OCI-LY7 (cell line): ENCODE results near the gene ZC3H12A. TPM values are rescaled to one million over a fixed set of nuclear protein-coding genes. Genes with fewer than 3 reads are reported as not detected.

Experiments used
- BruUV-seq: library from RNA; stranded (reverse); fragments of 400-500 nt; replicated peaks from 2 replicates; lab custom pipeline; 2021; lab: Mats Ljungman, UMichigan
- CTCF ChIA-PET: fragments of 300-600 bp; sonication (Branson Sonifier 250); formaldehyde crosslinking; loops from one replicate; lab custom pipeline; 2022; ENCODE audit warnings: antibody characterized with exemption; ENCODE audit not compliant: unreplicated experiment; lab: Charles Lee
- POLR2A ChIA-PET: fragments of 300-600 bp; sonication (Branson Sonifier 250); formaldehyde crosslinking; loops from one replicate; lab custom pipeline; 2022; ENCODE audit warnings: antibody characterized with exemption; lab: Charles Lee
- DNase-seq: peaks from one replicate; pipeline ENCODE4 v3.0.0-alpha.2; 2015; ENCODE audit warnings: low spot score
- H2AFZ ChIP-seq: fragments of 200-600 bp; sonication (generic), shearing (Covaris generic); 2 replicates; pipeline ENCODE4 v1.6.1; 2014; ENCODE audit warnings: mild to moderate bottlenecking, antibody characterized with exemption, low read length, moderate library complexity
- H3K27ac ChIP-seq: fragments of 200-600 bp; sonication (generic); 2 replicates; pipeline ENCODE4 v1.5.1; 2014; ENCODE audit warnings: mixed run types, low read depth, mild to moderate bottlenecking, moderate library complexity, low read length, inconsistent platforms; ENCODE audit not compliant: poor library complexity, severe bottlenecking
- H3K36me3 ChIP-seq: fragments of 200-600 bp; sonication (generic); 2 replicates; pipeline ENCODE4 v1.6.1; 2014; ENCODE audit warnings: mild to moderate bottlenecking, antibody characterized with exemption, low read length, moderate library complexity, mixed read lengths; ENCODE audit not compliant: insufficient read depth
- H3K4me1 ChIP-seq: fragments of 200-600 bp; sonication (generic); 2 replicates; pipeline ENCODE4 v1.5.1; 2014; ENCODE audit warnings: mild to moderate bottlenecking, low read length; ENCODE audit not compliant: insufficient read depth, poor library complexity, severe bottlenecking
- H3K4me2 ChIP-seq: fragments of 200-600 bp; sonication (generic); 2 replicates; pipeline ENCODE4 v1.6.1; 2014; ENCODE audit warnings: mild to moderate bottlenecking, low read length
- H3K4me3 ChIP-seq: fragments of 200-600 bp; sonication (generic); 2 replicates; pipeline ENCODE4 v1.5.1; 2014; ENCODE audit warnings: mild to moderate bottlenecking, low read depth, low read length; ENCODE audit not compliant: poor library complexity, severe bottlenecking
- H3K79me2 ChIP-seq: fragments of 200-600 bp; sonication (generic); 2 replicates; pipeline ENCODE4 v1.6.1; 2016; ENCODE audit warnings: low read depth, mild to moderate bottlenecking, low read length, moderate library complexity, mixed read lengths; ENCODE audit not compliant: insufficient read depth
- H3K9me2 ChIP-seq: fragments of 200-600 bp; sonication (generic); 2 replicates; pipeline ENCODE4 v1.6.1; 2016; ENCODE audit warnings: mild to moderate bottlenecking, low read length, mixed read lengths; ENCODE audit not compliant: insufficient read depth
- H3K9me3 ChIP-seq: fragments of 200-600 bp; sonication (generic); 2 replicates; pipeline ENCODE4 v1.6.1; 2014; ENCODE audit warnings: mild to moderate bottlenecking, mixed run types, low read length, mixed read lengths
- H4K20me1 ChIP-seq: fragments of 200-600 bp; sonication (generic); 2 replicates; pipeline ENCODE4 v1.6.1; 2014; ENCODE audit warnings: mild to moderate bottlenecking, antibody characterized with exemption, low read length, moderate library complexity, mixed read lengths; ENCODE audit not compliant: insufficient read depth
- CTCF ChIP-seq: fragments of 200-600 bp; sonication (generic); conservative IDR thresholded peaks from 2 replicates; pipeline ENCODE4 v1.5.1; 2014; ENCODE audit warnings: mild to moderate bottlenecking, antibody characterized with exemption, low read length, moderate library complexity, mixed read lengths
- EZH2phosphoT487 ChIP-seq: fragments of 200-600 bp; sonication (generic); IDR thresholded peaks from 2 replicates; pipeline ENCODE4 v1.6.1; 2018; ENCODE audit warnings: low read depth, borderline replicate concordance, mild to moderate bottlenecking, mixed run types, antibody characterized with exemption, low read length, moderate library complexity, mixed read lengths
- intact Hi-C: fragments of 100-400 bp; cut with micrococcal nuclease; formaldehyde crosslinking; loops from one replicate; pipeline ENCODE4 v1.10.0; 2022; ENCODE audit not compliant: unreplicated experiment
- total RNA-seq, 2 experiments: library from RNA; depleted of rRNA in 1 of 2; stranded (reverse); fragments of >200 nt in 1 of 2; shearing (Covaris generic) in 1 of 2; gene quantifications; 2 replicates each; pipeline ENCODE4 v1.2.3, GENCODE V29; 2014 to 2022

Gene ZC3H12A
- total RNA-seq, 2 experiments from 2014 or later = 11.5 to 20.7 TPM

GRCh38 chr1:37483785-37484184, 9.4 kb downstream of the ZC3H12A start:
- Histone ChIP-seq H3K36me3 (peaks cover 67% of the 10 kb centered on the region), H3K4me2 (no peak overlapping the region), H2AFZ (no peak overlapping the region), H3K9me2 (no peaks in the 10 kb centered on the region), H3K79me2 (peaks cover 12% of the 10 kb centered on the region; the same call in 1 of the 2 replicates), H3K9me3 (no peaks in the 10 kb centered on the region), H3K4me3 (no peak overlapping the region), H3K4me1 (peaks cover 28% of the 10 kb centered on the region), H4K20me1 (no peaks in the 10 kb centered on the region), H3K27ac (no peak overlapping the region)
- DNase-seq = no peak
- intact Hi-C loops = no loop called here
- no peak for TF ChIP-seq EZH2phosphoT487
- ChIA-PET CTCF (no interaction called here), POLR2A (interaction anchor here (0.5 kb wide), 1 partner anchor 205 kb away, joined by 4 read pairs; no protein-coding TSS in a partner anchor)
- BruUV-seq = no TSS peak

GRCh38 chr1:37484325-37485051, 10.1 kb downstream of the ZC3H12A start:
- H3K79me2 ChIP-seq = peaks cover 5% of the 10 kb centered on the region; the same call in 1 of the 2 replicates
- DNase-seq = no peak
- H2AFZ ChIP-seq = no peak overlapping the region
- CTCF ChIA-PET = interaction anchor here (0.6 kb wide), 1 partner anchor 112 kb away, joined by 4 read pairs; the partner anchor contains the start of gene GNL2
- H3K4me3 ChIP-seq = no peak overlapping the region
- H3K9me2 ChIP-seq = no peaks in the 10 kb centered on the region
- intact Hi-C loops = no loop called here
- peaks cover 64% of the 10 kb centered on the region for H3K36me3 ChIP-seq
- no peak overlapping the region for H3K27ac ChIP-seq
- POLR2A ChIA-PET = interaction anchor here (0.5 to 1.8 kb wide), 3 partner anchors 10 to 205 kb away, joined by 3 to 4 read pairs (median 4); partner anchors contain the start of gene ZC3H12A
- no TSS peak for BruUV-seq
- H4K20me1 ChIP-seq = no peaks in the 10 kb centered on the region
- no peak overlapping the region for H3K4me2 ChIP-seq
- H3K4me1 ChIP-seq = peaks cover 21% of the 10 kb centered on the region
- no peaks in the 10 kb centered on the region for H3K9me3 ChIP-seq
- TF ChIP-seq CTCF = no peak
- TF ChIP-seq EZH2phosphoT487 = no peak

GRCh38 chr1:37485902-37486679, 11.7 kb downstream of the ZC3H12A start:
- no peaks in the 10 kb centered on the region for H3K9me2 ChIP-seq
- H2AFZ ChIP-seq = no peak overlapping the region
- H3K9me3 ChIP-seq = no peaks in the 10 kb centered on the region
- DNase-seq = no peak
- peak overlapping the region; percentile 29 for H3K27ac ChIP-seq
- POLR2A ChIA-PET = interaction anchor here (0.5 to 1.8 kb wide), 3 partner anchors 12 to 204 kb away, joined by 3 to 5 read pairs (median 4); partner anchors contain the start of gene ZC3H12A
- H3K79me2 ChIP-seq = no peaks in the 10 kb centered on the region
- peaks cover 65% of the 10 kb centered on the region for H3K36me3 ChIP-seq
- intact Hi-C loops = no loop called here
- no peaks in the 10 kb centered on the region for H4K20me1 ChIP-seq
- H3K4me1 ChIP-seq = peaks cover 12% of the 10 kb centered on the region
- H3K4me3 ChIP-seq = no peak overlapping the region
- H3K4me2 ChIP-seq = peak overlapping the region; percentile 4; the same call in 1 of the 2 replicates
- no TSS peak for BruUV-seq
- CTCF ChIA-PET = interaction anchor here (1.3 kb wide), 1 partner anchor 11 kb away, joined by 7 read pairs; the partner anchor contains the start of gene ZC3H12A
- TF ChIP-seq EZH2phosphoT487 (no peak), CTCF (no peak)
